Measurements from ENCODE around the gene FGGY. TPM values are rescaled to one million over a fixed set of nuclear protein-coding genes. Genes with fewer than 3 reads are reported as not detected.
A peak's percentile ranks its signal among the peaks of the same experiment; 100 is the strongest.

Gene FGGY
- total RNA-seq, 1 donor from 2014 or later: 9.0 TPM

DNA sequence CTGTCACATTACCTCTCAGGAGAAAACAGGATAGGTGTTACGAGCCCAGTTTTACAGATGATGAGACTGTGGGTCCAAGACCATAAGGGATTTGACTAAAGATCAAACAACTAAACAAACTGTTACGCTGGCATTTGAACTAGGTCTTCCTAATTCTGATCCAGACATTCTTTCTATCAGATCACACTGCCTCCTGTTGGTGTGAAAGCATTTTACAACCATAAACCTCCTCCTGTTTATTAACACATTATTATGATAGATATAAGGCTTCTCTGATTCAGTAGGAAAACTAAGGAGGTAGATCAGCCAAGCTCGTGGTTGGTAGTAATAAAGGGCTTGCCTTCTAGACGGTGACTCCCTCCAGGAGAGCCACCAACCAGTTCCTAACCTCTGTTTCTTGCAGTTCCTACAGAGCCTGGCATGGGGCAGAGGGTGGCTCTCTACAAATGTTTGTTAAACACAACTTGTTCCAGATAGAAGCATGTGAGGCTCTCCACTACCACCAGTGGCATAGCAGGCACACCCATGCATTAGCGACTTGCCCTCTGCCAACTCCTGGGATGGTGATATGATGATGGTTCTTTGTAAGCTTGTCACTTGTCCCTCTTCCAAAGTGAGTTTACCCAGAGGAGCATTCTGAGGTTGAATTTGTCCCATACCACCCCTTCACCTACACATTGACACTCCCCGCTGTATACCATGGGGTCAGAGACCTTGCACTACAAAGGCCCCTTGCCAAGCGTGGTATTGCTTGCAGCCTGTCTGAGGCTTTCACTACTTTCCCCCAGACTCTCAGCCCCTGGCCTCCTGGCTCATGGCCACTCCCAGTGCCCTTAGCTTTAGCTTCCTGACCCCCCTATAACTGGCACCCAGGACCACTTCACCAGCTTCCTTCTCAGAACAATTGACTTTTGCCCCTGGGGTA, 421.4 kb downstream of the FGGY start:
- TF ChIP-seq, protein P1, sequence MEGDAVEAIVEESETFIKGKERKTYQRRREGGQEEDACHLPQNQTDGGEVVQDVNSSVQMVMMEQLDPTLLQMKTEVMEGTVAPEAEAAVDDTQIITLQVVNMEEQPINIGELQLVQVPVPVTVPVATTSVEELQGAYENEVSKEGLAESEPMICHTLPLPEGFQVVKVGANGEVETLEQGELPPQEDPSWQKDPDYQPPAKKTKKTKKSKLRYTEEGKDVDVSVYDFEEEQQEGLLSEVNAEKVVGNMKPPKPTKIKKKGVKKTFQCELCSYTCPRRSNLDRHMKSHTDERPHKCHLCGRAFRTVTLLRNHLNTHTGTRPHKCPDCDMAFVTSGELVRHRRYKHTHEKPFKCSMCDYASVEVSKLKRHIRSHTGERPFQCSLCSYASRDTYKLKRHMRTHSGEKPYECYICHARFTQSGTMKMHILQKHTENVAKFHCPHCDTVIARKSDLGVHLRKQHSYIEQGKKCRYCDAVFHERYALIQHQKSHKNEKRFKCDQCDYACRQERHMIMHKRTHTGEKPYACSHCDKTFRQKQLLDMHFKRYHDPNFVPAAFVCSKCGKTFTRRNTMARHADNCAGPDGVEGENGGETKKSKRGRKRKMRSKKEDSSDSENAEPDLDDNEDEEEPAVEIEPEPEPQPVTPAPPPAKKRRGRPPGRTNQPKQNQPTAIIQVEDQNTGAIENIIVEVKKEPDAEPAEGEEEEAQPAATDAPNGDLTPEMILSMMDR (IDR thresholded peaks at IDR 0.05): peak; percentile 82
- Mint-ChIP-seq H3K36me3 (ENCODE audit: low read depth) (peaks cover 3% of the 10 kb centered on the region), H3K4me3 (ENCODE audit: unreplicated experiment) (no peak overlapping the region), H3K9me3 (ENCODE audit: low read depth) (peaks cover 3% of the 10 kb centered on the region), H3K27me3 (ENCODE audit: low read depth) (no peaks in the 10 kb centered on the region), H3K27ac (ENCODE audit: unreplicated experiment) (no peak overlapping the region), H3K4me1 (ENCODE audit: low read depth) (no peaks in the 10 kb centered on the region)
- DNase-seq (ENCODE audit: low spot score): no peak

DNA sequence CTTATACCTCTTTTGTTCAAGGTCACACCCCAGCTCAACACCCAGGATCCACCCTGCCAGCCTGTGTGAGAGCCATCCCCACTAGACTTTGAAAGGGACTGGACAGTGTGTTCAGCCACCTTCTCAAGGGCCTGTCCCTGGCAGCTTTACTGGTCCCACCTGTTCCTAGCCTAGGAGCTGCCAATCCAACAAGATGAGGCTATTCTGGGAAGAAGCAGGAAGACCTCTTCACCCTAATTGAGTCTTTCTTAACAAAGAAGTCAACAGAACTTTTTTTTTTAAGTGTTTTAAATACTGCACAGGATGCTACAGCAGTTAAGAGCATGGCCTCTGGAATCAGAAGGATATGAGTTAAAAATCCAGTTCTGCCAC, 422.1 kb downstream of the FGGY start:
- H3K4me1 Mint-ChIP-seq (ENCODE audit: low read depth): no peaks in the 10 kb centered on the region
- no peaks in the 10 kb centered on the region for H3K27me3 Mint-ChIP-seq (ENCODE audit: low read depth)
- no peak overlapping the region for H3K4me3 Mint-ChIP-seq (ENCODE audit: unreplicated experiment)
- TF ChIP-seq, protein P1 (IDR thresholded peaks at IDR 0.05): no peak
- H3K27ac Mint-ChIP-seq (ENCODE audit: unreplicated experiment): no peak overlapping the region
- DNase-seq (ENCODE audit: low spot score): no peak
- H3K36me3 Mint-ChIP-seq (ENCODE audit: low read depth): peaks cover 3% of the 10 kb centered on the region
- H3K9me3 Mint-ChIP-seq (ENCODE audit: low read depth): peaks cover 3% of the 10 kb centered on the region

GRCh38 chr1:59720326-59721115, 423.6 kb downstream of the FGGY start:
- H3K27ac Mint-ChIP-seq (ENCODE audit: unreplicated experiment): no peak overlapping the region
- H3K9me3 Mint-ChIP-seq (ENCODE audit: low read depth): peaks cover 5% of the 10 kb centered on the region
- no peak overlapping the region for H3K4me3 Mint-ChIP-seq (ENCODE audit: unreplicated experiment)
- TF ChIP-seq, protein P1 (IDR thresholded peaks at IDR 0.05): no peak
- peaks cover 3% of the 10 kb centered on the region for H3K36me3 Mint-ChIP-seq (ENCODE audit: low read depth)
- no peaks in the 10 kb centered on the region for H3K27me3 Mint-ChIP-seq (ENCODE audit: low read depth)
- no peaks in the 10 kb centered on the region for H3K4me1 Mint-ChIP-seq (ENCODE audit: low read depth)
- DNase-seq (ENCODE audit: low spot score): no peak

DNA sequence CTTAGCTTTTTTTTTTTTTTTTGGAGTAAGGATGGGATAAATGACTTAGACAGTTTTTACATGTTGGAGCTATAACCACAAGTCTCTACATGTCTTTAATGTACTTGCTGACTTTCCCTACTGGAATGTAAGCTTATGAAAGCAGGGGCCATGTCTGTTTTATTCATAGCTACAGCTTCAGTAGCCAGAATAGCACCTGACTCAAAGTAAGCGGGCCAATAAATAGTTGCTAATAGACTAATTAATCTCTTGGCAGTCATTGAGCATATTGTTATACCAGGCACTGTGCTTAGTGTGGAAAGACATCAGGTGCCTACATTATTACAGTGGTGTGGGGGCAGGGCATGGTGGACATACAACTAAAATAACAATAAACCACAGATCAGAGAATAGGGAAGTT, 433.4 kb downstream of the FGGY start:
- H3K9me3 Mint-ChIP-seq (ENCODE audit: low read depth): no peaks in the 10 kb centered on the region
- H3K27ac Mint-ChIP-seq (ENCODE audit: unreplicated experiment): peak overlapping the region; percentile 95
- no peaks in the 10 kb centered on the region for H3K27me3 Mint-ChIP-seq (ENCODE audit: low read depth)
- H3K36me3 Mint-ChIP-seq (ENCODE audit: low read depth): peaks cover 1% of the 10 kb centered on the region
- no peak overlapping the region for H3K4me3 Mint-ChIP-seq (ENCODE audit: unreplicated experiment)
- no peak for DNase-seq (ENCODE audit: low spot score)
- peaks cover 51% of the 10 kb centered on the region for H3K4me1 Mint-ChIP-seq (ENCODE audit: low read depth)
- TF ChIP-seq, protein P1 (IDR thresholded peaks at IDR 0.05): no peak

DNA sequence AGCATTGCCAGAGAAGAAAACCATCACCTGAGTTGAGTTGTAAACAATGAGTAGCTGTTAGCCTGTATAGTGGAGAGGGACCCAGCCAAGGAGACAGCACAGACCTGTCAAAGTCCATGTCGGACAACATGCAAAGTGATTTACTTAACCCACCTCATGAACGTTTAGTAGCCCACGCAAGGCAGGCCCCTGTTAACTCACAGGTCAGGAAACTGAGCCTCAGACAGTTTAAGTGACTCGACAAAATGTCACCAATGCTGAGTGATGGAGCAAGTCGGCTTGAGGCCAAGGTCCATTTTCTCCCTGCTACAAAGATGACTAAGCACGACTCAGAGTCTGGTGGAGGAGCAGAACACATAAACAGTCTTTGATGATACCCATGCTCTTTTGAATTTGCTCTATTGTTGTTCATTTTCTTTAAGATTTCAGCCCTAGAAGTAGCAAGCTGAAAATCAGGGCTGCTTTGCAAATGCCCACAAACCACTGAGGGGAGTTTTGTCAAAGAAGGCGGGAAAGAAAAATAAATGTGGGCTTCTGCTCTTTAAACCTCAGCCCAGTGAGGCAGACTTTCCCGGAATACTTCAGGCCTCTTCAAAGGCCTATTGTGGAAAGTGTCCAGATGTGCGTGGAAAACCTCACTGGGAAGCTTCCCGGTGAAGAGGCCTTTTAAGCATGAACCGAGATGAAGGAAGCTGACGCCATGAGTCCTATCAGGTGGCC, 434.0 kb downstream of the FGGY start:
- H3K27me3 Mint-ChIP-seq (ENCODE audit: low read depth): no peaks in the 10 kb centered on the region
- TF ChIP-seq, protein P1 (IDR thresholded peaks at IDR 0.05): no peak
- no peak for DNase-seq (ENCODE audit: low spot score)
- H3K36me3 Mint-ChIP-seq (ENCODE audit: low read depth): peaks cover 1% of the 10 kb centered on the region
- peaks cover under 1% of the 10 kb centered on the region for H3K9me3 Mint-ChIP-seq (ENCODE audit: low read depth)
- peaks cover 48% of the 10 kb centered on the region for H3K4me1 Mint-ChIP-seq (ENCODE audit: low read depth)
- no peak overlapping the region for H3K4me3 Mint-ChIP-seq (ENCODE audit: unreplicated experiment)
- H3K27ac Mint-ChIP-seq (ENCODE audit: unreplicated experiment): peak overlapping the region; percentile 95

All from chondrocyte (in vitro differentiated cells).